ENCODE data around the gene ETNK2. TPM values are rescaled to one million over a fixed set of nuclear protein-coding genes. Genes with fewer than 3 reads are reported as not detected.

ETNK2 gene
- total RNA-seq, 1 donor from 2014 or later, result 6.9 TPM

GRCh38 chr1:204081164-204081790 is 70.6 kb downstream of the ETNK2 start:
- DNase-seq (ENCODE audit: low read depth in 2 of 2), result no peak

Other genes starting within 250 kb of the ETNK2 start
- gene SOX13, start 78.9 kb downstream of the ETNK2 start, total RNA-seq, result 5.7 and 6.7 TPM in 2 replicates
- gene REN, start 14.3 kb upstream of the ETNK2 start, total RNA-seq, result not detected in 2 replicates
- gene KISS1, start 44.4 kb upstream of the ETNK2 start, total RNA-seq, result 0.22 and 0.40 TPM in 2 replicates
- under 0.01 TPM in 2 replicates for gene GOLT1A, start 61.9 kb upstream of the ETNK2 start, total RNA-seq
- 0.40 and 0.65 TPM in 2 replicates for gene PLEKHA6, start 207.9 kb upstream of the ETNK2 start, total RNA-seq